GM12864 (cell line): Measurements from ENCODE around the gene HOXD10.

Experiments used
- DNase-seq: peaks from one replicate; pipeline ENCODE4 v3.0.0-alpha.2; 2011; ENCODE audit warnings: low read depth
- H3K4me3 ChIP-seq: 2 replicates; pipeline ENCODE4 v1.5.1; 2011; ENCODE audit warnings: mild to moderate bottlenecking, low read depth, low read length, control low read depth
- CTCF ChIP-seq: IDR thresholded peaks from 2 replicates; pipeline ENCODE4 v1.5.1; 2011; ENCODE audit warnings: low read depth, mild to moderate bottlenecking, moderate library complexity, low read length, control low read depth, inconsistent platforms; ENCODE audit errors: missing control alignments

Gene HOXD10

GRCh38 chr2:176167398-176167797, 50.8 kb downstream of the HOXD10 start:
- H3K4me3 ChIP-seq, result no peak overlapping the region
- TF ChIP-seq CTCF, result no peak
- no peak for DNase-seq

GRCh38 chr2:176169181-176169580, 52.6 kb downstream of the HOXD10 start:
- DNase-seq, result no peak
- no peak for TF ChIP-seq CTCF
- no peak overlapping the region for H3K4me3 ChIP-seq
